ENCODE results near the gene TPT1.

DNA sequence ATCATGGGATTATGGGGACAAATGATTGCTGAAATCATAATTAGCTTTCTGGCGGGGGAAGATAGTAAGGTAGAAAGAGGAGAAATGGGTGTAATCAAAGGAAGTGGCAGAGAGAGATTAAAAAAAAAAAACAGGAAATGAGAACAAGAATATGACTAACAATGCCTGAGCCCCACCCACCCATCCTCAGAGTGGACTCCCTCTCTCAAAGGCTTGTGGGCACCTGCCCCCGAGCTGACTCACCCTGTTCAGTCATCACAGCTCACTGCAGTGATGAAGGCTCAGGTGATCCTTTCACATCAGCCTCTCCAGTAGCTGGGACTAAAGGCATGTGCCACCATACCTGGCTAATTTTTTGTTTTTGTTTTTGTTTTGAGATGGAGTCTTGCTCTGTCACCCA, 26.4 kb upstream of the TPT1 start:
- TF ChIP-seq, protein P1, sequence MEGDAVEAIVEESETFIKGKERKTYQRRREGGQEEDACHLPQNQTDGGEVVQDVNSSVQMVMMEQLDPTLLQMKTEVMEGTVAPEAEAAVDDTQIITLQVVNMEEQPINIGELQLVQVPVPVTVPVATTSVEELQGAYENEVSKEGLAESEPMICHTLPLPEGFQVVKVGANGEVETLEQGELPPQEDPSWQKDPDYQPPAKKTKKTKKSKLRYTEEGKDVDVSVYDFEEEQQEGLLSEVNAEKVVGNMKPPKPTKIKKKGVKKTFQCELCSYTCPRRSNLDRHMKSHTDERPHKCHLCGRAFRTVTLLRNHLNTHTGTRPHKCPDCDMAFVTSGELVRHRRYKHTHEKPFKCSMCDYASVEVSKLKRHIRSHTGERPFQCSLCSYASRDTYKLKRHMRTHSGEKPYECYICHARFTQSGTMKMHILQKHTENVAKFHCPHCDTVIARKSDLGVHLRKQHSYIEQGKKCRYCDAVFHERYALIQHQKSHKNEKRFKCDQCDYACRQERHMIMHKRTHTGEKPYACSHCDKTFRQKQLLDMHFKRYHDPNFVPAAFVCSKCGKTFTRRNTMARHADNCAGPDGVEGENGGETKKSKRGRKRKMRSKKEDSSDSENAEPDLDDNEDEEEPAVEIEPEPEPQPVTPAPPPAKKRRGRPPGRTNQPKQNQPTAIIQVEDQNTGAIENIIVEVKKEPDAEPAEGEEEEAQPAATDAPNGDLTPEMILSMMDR (IDR thresholded peaks at IDR 0.05; ENCODE audit: low read depth, low read length) = no peak
- no peak for TF ChIP-seq POLR2A (IDR thresholded peaks at IDR 0.05; ENCODE audit: extremely low read depth, insufficient read length)
- no peak for TF ChIP-seq MAX (IDR thresholded peaks at IDR 0.05; ENCODE audit: low read depth, low read length)
- TF ChIP-seq MYC (IDR thresholded peaks at IDR 0.05; ENCODE audit: low read depth, low read length) = no peak
